Activated T-cell treated with anti-CD3 and anti-CD28 coated beads, Interleukin-2, amount 50 U/mL, for 72 hours (primary cell): ENCODE measurements around the gene S1PR4. TPM values are rescaled to one million over a fixed set of nuclear protein-coding genes. Genes with fewer than 3 reads are reported as not detected.
"Not testable (repeated sequence)": the region's sequence is repeated elsewhere in the genome, so short reads cannot be mapped to it uniquely, and the experiment has no call there.

Source experiments
- ATAC-seq, 2 donors: fragments of 150-1000 bp; cut with Tn5 transposase; replicated peaks in 1 of 2; 2 replicates each; pipeline ENCODE4 v1.10.0; 2021; ENCODE audit warnings: moderate library complexity in 2 of 2, mild to moderate bottlenecking in 1 of 2
- DNase-seq, 2 donors: peaks; one replicate each; pipeline ENCODE4 v3.0.0; 2021 to 2022; ENCODE audit warnings: mixed read lengths in 1 of 2
- H3K27ac Mint-ChIP-seq: one replicate; pipeline ENCODE4 v1.8.0; 2022; ENCODE audit warnings: mild to moderate bottlenecking, moderate library complexity, mixed read lengths
- H3K27me3 Mint-ChIP-seq: one replicate; pipeline ENCODE4 v1.8.0; 2022; ENCODE audit warnings: low read depth, mixed read lengths
- H3K36me3 Mint-ChIP-seq, 2 donors: one replicate each; pipeline ENCODE4 v1.8.0; 2022; ENCODE audit warnings: mixed read lengths in 2 of 2, mild to moderate bottlenecking in 1 of 2; ENCODE audit not compliant: insufficient read depth in 2 of 2
- H3K4me1 Mint-ChIP-seq: one replicate; pipeline ENCODE4 v1.8.0; 2022; ENCODE audit warnings: low read depth, mixed read lengths
- H3K4me3 Mint-ChIP-seq, 2 donors: one replicate each; pipeline ENCODE4 v1.8.0; 2022; ENCODE audit warnings: mild to moderate bottlenecking in 2 of 2, mixed read lengths in 2 of 2, moderate library complexity in 2 of 2
- H3K9me3 Mint-ChIP-seq, 2 donors: one replicate each; pipeline ENCODE4 v1.8.0; 2022; ENCODE audit warnings: mixed read lengths in 2 of 2
- total RNA-seq, 2 donors: library from RNA; stranded (reverse); gene quantifications; one replicate each; pipeline ENCODE4 v1.2.3, GENCODE V29; 2022

Gene S1PR4
- total RNA-seq, 2 donors from 2014 or later = 41.1 to 43.4 TPM

DNA sequence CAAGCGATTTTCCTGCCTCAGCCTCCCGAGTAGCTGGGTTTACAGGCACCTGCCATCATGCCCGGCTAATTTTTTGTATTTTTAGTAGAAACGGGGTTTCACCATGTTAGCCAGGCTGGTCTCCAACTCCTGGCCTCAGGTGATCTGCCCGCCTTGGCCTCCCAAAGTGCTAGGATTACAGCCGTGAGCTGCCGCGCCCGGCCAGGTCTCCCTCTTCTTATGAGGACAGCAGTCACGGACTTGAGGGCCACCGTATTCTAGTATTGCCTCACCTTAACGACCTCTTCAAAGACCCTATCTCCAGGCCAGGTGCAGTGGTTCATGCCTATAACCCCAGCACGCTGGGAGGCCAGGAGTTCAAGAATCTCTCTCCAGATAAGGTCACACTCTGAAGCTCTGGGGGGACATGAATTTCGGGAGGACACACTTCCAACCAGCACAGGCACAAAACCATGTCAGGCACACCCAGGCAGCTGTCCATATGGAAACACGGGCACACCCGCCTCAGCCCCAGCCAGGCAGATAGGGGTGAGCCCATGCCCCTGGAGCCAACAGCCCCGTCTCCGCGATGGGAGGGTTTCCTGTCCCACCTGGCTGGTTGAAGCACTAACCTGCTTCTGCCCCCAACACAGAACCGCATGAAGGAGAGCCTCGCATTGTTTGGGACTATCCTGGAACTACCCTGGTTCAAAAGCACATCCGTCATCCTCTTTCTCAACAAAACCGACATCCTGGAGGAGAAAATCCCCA is 21.3 kb upstream of the S1PR4 start:
- Mint-ChIP-seq H3K27me3 (no peaks in the 10 kb centered on the region), H3K36me3 (peaks cover 24 to 30% of the 10 kb centered on the region in 2 donors), H3K4me3 (no peak overlapping the region), H3K4me1 (peaks cover 16% of the 10 kb centered on the region), H3K9me3 (peaks cover 2 to 8% of the 10 kb centered on the region in 2 donors), H3K27ac (no peak overlapping the region)
- DNase-seq (no peak), ATAC-seq (no peak)

DNA sequence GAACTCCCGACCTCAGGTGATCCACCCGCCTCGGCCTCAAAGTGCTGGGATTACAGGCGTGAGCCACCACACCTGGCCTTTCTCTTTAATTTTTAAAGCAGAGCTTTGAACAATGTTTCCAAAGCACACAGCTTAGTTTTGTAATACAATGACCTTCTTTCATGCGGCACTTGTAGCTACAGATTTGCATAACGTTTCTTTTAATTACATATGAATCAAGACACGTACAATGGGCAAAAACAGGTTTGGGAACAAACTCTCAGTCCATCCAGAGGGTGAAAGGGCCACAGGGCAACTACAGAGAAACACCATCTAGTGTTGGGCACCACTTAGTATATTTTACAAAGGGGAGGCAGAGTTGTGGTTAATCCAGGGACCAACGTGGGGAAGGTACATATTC is 19.0 kb upstream of the S1PR4 start:
- no peak for ATAC-seq
- H3K36me3 Mint-ChIP-seq = peaks cover 25 to 31% of the 10 kb centered on the region in 2 donors
- no peaks in the 10 kb centered on the region for H3K27me3 Mint-ChIP-seq
- no peak overlapping the region for H3K4me3 Mint-ChIP-seq
- no peak overlapping the region for H3K27ac Mint-ChIP-seq
- peaks cover 28% of the 10 kb centered on the region for H3K4me1 Mint-ChIP-seq
- H3K9me3 Mint-ChIP-seq = peaks cover 2 to 8% of the 10 kb centered on the region in 2 donors
- no peak for DNase-seq

DNA sequence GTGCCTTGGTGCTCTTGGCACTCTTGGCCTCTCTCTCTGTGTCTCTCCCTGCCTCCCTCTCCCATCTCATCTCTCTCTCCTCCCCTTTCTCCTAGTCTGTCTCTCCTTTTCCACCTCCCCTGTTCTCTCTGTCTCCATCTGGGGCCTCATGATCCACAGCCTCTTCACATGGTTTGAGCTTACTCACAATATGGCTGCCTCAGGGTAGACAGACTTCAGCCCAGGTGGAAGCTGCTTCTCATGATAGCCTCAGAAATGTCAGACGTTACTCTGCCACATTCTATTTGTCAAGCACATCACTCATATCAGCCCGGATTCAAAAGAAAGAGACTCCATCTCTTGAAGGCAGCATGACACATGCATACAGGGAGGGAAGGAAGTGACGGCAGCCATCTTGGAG is 18.4 kb upstream of the S1PR4 start:
- H3K9me3 Mint-ChIP-seq = peaks cover 2 to 7% of the 10 kb centered on the region in 2 donors
- H3K4me3 Mint-ChIP-seq = no peak overlapping the region
- H3K4me1 Mint-ChIP-seq = peaks cover 32% of the 10 kb centered on the region
- H3K36me3 Mint-ChIP-seq = peaks cover 21 to 31% of the 10 kb centered on the region in 2 donors
- ATAC-seq (no peak), DNase-seq (no peak)
- no peaks in the 10 kb centered on the region for H3K27me3 Mint-ChIP-seq
- no peak overlapping the region for H3K27ac Mint-ChIP-seq

DNA sequence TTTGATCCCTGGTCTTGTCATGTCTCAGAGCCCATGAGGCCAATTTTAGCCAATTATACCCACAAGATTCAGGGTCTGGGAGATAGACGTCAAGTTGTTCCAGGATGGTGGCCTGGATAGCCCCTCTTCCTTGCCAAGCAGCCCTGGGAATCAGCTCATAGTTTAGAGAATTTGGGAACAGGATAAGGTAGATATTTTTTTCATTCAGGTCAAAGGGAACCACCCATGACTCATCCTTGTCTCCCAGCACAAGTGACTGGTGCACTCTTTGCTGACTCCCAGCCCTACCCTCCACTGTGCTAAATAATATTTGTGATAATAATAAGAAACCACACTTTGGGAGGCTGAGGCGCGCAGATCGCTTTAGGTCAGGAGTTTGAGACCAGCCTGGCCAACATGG is 17.1 kb upstream of the S1PR4 start:
- Mint-ChIP-seq H3K27me3 (no peaks in the 10 kb centered on the region), H3K9me3 (peaks cover 2 to 4% of the 10 kb centered on the region in 2 donors), H3K27ac (no peak overlapping the region), H3K4me1 (peaks cover 38% of the 10 kb centered on the region), H3K36me3 (peaks cover 19 to 27% of the 10 kb centered on the region in 2 donors), H3K4me3 (no peak overlapping the region)
- no peak for DNase-seq
- no peak for ATAC-seq

DNA sequence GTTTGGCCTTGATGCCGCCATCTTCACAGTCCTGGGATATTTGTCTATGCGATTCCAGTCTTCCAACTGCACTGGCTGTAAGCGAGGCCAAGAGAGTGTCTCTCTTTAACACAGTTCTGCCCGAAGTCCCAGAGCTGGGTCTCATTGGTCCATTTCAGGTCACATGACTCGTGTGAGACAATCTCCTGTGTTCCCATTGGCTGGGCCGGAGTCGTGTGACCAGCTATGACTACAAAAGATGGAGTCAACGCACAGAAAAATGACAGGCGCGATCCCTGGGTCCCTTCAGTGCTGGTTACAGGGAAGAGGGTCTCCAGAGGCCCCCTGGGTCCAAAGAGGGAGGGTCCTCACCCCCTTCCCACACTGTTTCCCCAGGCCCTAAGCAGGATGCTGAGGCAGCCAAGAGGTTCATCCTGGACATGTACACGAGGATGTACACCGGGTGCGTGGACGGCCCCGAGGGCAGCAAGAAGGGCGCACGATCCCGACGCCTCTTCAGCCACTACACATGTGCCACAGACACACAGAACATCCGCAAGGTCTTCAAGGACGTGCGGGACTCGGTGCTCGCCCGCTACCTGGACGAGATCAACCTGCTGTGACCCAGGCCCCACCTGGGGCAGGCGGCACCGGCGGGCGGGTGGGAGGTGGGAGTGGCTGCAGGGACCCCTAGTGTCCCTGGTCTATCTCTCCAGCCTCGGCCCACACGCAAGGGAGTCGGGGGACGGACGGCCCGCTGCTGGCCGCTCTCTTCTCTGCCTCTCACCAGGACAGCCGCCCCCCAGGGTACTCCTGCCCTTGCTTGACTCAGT is 15.9 kb upstream of the S1PR4 start:
- ATAC-seq (peak; percentile 14 to 27), DNase-seq (peak in 1 of 2 donors; percentile 29)
- Mint-ChIP-seq H3K4me3 (no peak overlapping the region), H3K9me3 (peaks cover 2 to 4% of the 10 kb centered on the region in 2 donors), H3K36me3 (peaks cover 19 to 26% of the 10 kb centered on the region in 2 donors), H3K4me1 (peaks cover 33% of the 10 kb centered on the region), H3K27ac (no peak overlapping the region), H3K27me3 (no peaks in the 10 kb centered on the region)

DNA sequence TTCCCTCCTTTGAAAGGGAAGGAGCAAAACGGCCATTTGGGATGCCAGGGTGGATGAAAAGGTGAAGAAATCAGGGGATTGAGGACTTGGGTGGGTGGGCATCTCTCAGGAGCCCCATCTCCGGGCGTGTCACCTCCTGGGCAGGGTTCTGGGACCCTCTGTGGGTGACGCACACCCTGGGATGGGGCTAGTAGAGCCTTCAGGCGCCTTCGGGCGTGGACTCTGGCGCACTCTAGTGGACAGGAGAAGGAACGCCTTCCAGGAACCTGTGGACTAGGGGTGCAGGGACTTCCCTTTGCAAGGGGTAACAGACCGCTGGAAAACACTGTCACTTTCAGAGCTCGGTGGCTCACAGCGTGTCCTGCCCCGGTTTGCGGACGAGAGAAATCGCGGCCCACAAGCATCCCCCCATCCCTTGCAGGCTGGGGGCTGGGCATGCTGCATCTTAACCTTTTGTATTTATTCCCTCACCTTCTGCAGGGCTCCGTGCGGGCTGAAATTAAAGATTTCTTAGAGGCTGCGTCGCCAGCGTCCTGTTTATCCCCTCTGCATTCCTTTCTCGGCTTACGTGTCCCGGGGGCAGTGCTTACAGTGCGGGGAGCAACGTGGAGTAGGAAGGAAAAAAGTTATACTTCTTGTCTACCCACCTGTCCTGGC is 15.2 kb upstream of the S1PR4 start:
- ATAC-seq (peak; percentile 88), DNase-seq (peak; percentile 73 to 74)
- no peaks in the 10 kb centered on the region for H3K27me3 Mint-ChIP-seq
- H3K9me3 Mint-ChIP-seq = peaks cover 2 to 4% of the 10 kb centered on the region in 2 donors
- no peak overlapping the region for H3K27ac Mint-ChIP-seq
- H3K36me3 Mint-ChIP-seq = peaks cover 19 to 23% of the 10 kb centered on the region in 2 donors
- peaks cover 33% of the 10 kb centered on the region for H3K4me1 Mint-ChIP-seq
- H3K4me3 Mint-ChIP-seq = no peak overlapping the region

DNA sequence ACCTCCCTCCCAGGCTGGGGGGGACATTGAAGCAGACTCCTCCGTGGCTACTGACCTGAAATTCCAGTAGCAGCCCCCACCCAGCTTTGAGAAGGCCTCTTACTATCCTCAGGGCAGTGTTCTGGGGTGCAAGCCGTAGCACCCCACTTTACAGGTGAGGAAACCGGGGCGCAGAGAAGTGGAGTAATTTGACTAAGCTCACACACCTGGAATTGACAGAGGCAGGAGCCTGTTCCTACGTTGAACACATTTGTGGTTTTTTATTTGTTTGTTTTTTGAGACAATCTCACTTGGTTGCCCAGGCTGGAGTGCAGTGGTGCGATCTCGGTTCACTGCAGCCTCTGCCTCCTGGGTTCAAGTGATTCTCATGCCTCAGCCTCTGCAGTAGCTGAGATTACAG is 14.6 kb upstream of the S1PR4 start:
- ATAC-seq (no peak), DNase-seq (no peak)
- H3K4me3 Mint-ChIP-seq = no peak overlapping the region
- peaks cover 2 to 4% of the 10 kb centered on the region in 2 donors for H3K9me3 Mint-ChIP-seq
- H3K36me3 Mint-ChIP-seq = peaks cover 16 to 18% of the 10 kb centered on the region in 2 donors
- H3K27me3 Mint-ChIP-seq = no peaks in the 10 kb centered on the region
- H3K4me1 Mint-ChIP-seq = peaks cover 33% of the 10 kb centered on the region
- H3K27ac Mint-ChIP-seq = no peak overlapping the region

DNA sequence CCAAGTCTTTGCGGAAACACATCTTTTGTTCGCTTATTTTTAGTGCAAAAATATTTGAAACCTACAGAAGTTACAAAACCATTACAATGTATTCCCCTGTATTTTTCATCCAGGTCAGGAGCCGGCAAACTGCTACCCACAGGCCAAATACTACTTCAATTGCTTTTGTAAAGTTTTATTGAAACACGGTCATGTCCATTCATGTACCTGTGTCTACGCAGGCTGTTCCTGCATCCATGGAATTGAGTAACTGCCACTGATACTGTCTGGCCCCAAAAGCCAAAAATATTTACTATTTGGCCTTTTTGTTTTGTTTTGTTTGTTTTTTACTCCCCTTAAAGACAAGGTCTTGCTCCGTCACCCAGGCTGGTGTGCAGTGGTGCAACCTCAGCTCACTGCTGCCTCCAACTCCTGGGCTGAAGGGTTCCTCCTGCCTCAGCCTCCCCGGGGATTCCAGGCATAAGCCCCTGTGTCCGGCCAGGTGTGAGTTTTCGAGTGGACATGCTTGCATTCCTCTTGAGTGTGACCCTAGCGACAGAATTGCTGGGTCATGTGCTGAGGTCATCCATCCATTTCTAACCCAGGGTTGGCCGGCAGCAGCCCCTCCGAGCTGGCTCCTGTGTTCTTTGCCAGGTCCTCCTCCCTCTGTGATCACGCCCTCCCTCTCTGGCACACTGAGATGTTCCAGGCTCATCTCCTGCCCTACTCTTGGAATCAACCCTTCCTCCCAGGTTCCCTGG is 10.9 kb upstream of the S1PR4 start:
- Mint-ChIP-seq H3K27me3 (no peaks in the 10 kb centered on the region), H3K27ac (no peak overlapping the region), H3K4me3 (no peak overlapping the region), H3K9me3 (no peaks in the 10 kb centered on the region), H3K36me3 (peaks cover 0 to 2% of the 10 kb centered on the region in 2 donors), H3K4me1 (peaks cover 26% of the 10 kb centered on the region)
- DNase-seq (no peak), ATAC-seq (no peak)

DNA sequence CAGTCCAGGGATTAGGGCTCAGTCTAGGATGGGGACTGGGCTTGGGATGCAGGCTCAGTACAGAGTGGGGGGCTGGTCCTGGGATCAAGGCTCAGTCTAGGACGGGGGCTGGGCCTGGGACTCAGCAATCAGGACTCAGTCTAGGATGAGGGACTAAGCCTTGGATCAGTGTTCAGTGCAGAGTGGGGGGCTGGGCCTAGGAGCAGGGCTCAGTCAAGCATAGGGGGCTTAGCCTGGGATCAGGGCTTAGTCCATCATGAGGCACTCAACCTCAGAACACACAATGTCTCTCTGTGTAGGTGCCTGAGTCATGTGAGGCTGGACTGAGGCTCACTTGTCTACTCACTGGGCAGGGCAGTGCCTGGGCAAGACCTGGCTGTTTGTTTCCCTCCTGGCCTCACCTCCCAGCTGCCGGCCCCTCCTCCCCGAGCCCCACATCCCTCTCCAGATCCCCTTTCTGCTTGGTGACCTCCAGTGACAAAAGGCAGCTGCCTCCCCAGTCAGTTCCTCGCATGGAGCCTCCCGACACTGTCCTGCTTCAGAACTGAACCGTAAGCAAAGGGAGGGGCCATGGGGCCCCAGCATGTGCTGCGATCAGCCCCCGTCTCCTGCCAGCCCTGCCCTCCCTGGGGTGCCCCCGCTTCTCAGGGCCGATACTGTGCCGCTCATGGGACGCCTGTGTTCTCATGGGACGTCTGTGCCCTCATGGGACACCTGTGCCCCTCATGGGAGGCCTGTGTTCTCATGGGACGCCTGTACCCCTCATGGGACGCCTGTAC is 6.5 kb upstream of the S1PR4 start:
- ATAC-seq (peak; percentile 15 to 26), DNase-seq (no peak)
- H3K9me3 Mint-ChIP-seq = no peaks in the 10 kb centered on the region
- peaks cover 0 to 2% of the 10 kb centered on the region in 2 donors for H3K36me3 Mint-ChIP-seq
- H3K27ac Mint-ChIP-seq = no peak overlapping the region
- no peaks in the 10 kb centered on the region for H3K27me3 Mint-ChIP-seq
- H3K4me1 Mint-ChIP-seq = peaks cover 18% of the 10 kb centered on the region
- H3K4me3 Mint-ChIP-seq = no peak overlapping the region

DNA sequence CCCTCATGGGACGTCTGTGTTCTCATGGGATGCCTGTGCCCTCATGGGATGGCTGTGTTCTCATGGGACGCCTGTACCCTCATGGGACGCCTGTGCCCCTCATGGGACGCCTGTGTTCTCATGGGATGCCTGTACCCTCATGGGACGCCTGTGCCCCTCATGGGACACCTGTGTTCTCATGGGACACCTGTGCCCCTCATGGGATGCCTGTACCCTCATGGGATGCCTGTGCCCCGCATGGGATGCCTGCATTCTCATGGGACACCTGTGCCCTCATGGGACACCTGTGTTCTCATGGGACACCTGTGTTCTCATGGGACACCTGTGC is 5.9 kb upstream of the S1PR4 start:
- not testable (repeated sequence) for H3K36me3 Mint-ChIP-seq, H3K4me3 Mint-ChIP-seq, DNase-seq, ATAC-seq, H3K27ac Mint-ChIP-seq, H3K27me3 Mint-ChIP-seq, H3K9me3 Mint-ChIP-seq
- peaks cover 21% of the 10 kb centered on the region for H3K4me1 Mint-ChIP-seq

DNA sequence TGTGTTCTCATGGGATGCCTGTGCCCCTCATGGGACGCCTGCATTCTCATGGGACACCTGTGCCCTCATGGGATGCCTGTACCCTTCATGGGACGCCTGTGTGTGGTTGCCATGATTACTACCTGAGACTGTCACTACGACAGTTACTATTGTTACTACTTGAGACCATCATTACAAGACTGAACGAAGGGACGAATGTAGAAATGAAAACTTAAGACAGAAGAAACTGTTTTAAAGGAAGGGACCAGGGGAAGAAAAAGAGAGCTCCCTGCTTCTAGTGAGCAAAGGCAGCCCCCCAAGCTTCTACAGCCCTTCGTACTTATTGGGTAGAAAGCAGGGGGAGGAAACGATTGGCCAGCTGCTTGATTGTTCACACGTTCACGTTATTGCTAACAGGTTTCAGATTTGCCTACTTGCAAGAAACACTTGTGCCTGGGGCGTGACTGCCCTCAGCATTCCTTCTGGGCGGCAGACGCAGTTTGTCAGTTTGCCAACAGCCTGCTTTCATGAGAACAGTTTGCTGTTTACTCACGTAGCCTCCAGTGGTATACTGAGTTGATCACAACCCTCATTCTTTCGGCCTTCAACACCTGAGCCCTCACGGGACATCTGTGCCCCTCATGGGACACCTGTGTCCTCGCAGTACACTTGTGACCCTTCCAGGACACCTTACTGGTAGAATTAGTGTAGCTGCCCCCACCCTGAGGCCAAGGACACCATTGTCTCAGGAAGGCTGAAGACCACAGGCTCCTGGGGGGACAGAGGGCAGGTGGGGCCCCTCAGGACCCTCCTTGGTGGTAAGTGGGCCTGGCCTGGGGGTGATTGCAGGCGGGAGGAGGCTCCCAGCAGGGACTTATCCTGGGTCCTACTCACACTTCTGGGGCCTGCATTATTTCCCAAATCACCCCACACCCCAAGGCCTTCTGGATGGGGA is 2.5 kb upstream of the S1PR4 start:
- ATAC-seq (no peak), DNase-seq (no peak)
- peaks cover 5 to 13% of the 10 kb centered on the region in 2 donors for H3K36me3 Mint-ChIP-seq
- H3K4me1 Mint-ChIP-seq = peaks cover 17% of the 10 kb centered on the region
- peak overlapping the region; percentile 68 for H3K27ac Mint-ChIP-seq
- H3K4me3 Mint-ChIP-seq = peak overlapping the region; percentile 72 to 88
- H3K27me3 Mint-ChIP-seq = no peaks in the 10 kb centered on the region
- no peaks in the 10 kb centered on the region for H3K9me3 Mint-ChIP-seq
